22Rv1 (cell line): ENCODE data around the gene EXTL1.

Experiments
- ZFX ChIP-seq: fragments of 450-650 bp; IDR thresholded peaks from 2 replicates; pipeline ENCODE4 v1.6.1; 2017; ENCODE audit warnings: antibody characterized with exemption, borderline replicate concordance
- TF ChIP-seq, protein P1 (sequence below): fragments of 450-650 bp; IDR thresholded peaks from 2 replicates; pipeline ENCODE4 v1.5.1; 2017; ENCODE audit warnings: mild to moderate bottlenecking

- TF ChIP-seq, protein P1, sequence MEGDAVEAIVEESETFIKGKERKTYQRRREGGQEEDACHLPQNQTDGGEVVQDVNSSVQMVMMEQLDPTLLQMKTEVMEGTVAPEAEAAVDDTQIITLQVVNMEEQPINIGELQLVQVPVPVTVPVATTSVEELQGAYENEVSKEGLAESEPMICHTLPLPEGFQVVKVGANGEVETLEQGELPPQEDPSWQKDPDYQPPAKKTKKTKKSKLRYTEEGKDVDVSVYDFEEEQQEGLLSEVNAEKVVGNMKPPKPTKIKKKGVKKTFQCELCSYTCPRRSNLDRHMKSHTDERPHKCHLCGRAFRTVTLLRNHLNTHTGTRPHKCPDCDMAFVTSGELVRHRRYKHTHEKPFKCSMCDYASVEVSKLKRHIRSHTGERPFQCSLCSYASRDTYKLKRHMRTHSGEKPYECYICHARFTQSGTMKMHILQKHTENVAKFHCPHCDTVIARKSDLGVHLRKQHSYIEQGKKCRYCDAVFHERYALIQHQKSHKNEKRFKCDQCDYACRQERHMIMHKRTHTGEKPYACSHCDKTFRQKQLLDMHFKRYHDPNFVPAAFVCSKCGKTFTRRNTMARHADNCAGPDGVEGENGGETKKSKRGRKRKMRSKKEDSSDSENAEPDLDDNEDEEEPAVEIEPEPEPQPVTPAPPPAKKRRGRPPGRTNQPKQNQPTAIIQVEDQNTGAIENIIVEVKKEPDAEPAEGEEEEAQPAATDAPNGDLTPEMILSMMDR: no peak
- TF ChIP-seq ZFX: no peak
Observed at GRCh38 chr1:25985670-25986069, 35.9 kb upstream of the EXTL1 start.
